ENCODE data around the gene PAGE2B. TPM values are rescaled to one million over a fixed set of nuclear protein-coding genes. Genes with fewer than 3 reads are reported as not detected.
"Not testable (repeated sequence)": the region's sequence is repeated elsewhere in the genome, so short reads cannot be mapped to it uniquely, and the experiment has no call there.

Gene PAGE2B
- total RNA-seq, 1 experiment from 2014 or later, result not detected

DNA sequence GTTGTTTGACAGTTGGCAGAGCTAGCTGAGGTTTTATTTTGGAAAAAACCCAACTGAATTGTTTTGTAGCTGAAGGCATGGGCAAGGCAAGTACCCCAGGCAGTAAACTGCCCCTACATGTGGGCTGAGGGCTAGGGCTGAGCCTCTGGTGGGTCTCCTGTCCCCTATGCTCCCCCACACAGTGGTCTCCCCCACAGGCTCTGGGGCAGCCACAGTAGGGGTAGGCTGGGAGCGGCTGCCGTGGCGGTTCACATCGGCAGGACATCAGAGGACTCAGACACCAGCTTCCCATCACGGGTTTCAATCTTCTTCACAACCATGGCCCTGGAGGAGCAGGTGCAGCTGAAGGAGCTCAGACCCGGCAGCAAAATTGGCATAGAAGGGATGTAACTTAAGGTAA lies 33.3 kb upstream of the PAGE2B start:
- Histone ChIP-seq H3K4me3 (ENCODE audit: low read depth, low read length) (no peak overlapping the region), H3K36me3 (ENCODE audit: control insufficient read depth, insufficient read depth, low read length) (no peaks in the 10 kb centered on the region), H3K4me1 (no peaks in the 10 kb centered on the region), H3K9me3 (no peaks in the 10 kb centered on the region), H3K27me3 (replicated peaks; ENCODE audit: control insufficient read depth, insufficient read depth, low read length) (no peaks in the 10 kb centered on the region)
- H3K27ac Mint-ChIP-seq (ENCODE audit: unreplicated experiment), result no peak overlapping the region
- ChIA-PET POLR2A (no interaction called here), CTCF (no interaction called here)
- intact Hi-C loops (cut with micrococcal nuclease; ENCODE audit: unreplicated experiment), result no loop called here
- BruUV-seq (replicated peaks), result no TSS peak
- no peaks in the 10 kb centered on the region for H3K9me3 Mint-ChIP-seq (ENCODE audit: unreplicated experiment)
- no peaks in the 10 kb centered on the region for H3K4me1 Mint-ChIP-seq (ENCODE audit: low read depth, unreplicated experiment)
- H3K4me3 Mint-ChIP-seq (ENCODE audit: unreplicated experiment), result no peak overlapping the region
- H3K36me3 Mint-ChIP-seq (ENCODE audit: insufficient read depth, unreplicated experiment), result no peaks in the 10 kb centered on the region
- no peaks in the 10 kb centered on the region for H3K27me3 Mint-ChIP-seq (ENCODE audit: insufficient read depth, unreplicated experiment)
- no peak for DNase-seq
- TF ChIP-seq CTCF (IDR thresholded peaks at IDR 0.05; ENCODE audit: insufficient read depth in 1 of 2, low read depth in 1 of 2, low read length in 1 of 2, severe bottlenecking in 1 of 2, unreplicated experiment in 1 of 2), result no peak

DNA sequence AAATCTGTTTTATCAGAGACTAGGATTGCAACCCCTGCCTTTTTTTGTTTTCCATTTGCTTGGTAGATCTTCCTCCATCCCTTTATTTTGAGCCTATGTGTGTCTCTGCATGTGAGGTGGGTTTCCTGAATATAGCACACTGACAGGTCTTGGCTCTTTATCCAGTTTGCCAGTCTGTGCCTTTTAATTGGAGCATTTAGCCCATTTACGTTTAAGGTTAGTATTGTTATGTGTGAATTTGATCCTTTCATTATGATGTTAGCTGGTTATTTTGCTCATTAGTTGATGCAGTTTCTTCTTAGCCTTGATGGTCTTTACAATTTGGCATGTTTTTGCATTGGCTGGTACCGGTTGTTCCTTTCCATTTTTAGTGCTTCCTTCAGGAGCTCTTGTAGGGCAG lies 24.2 kb upstream of the PAGE2B start:
- H3K27ac Mint-ChIP-seq (ENCODE audit: unreplicated experiment); H3K4me3 ChIP-seq (ENCODE audit: low read depth, low read length); H3K4me3 Mint-ChIP-seq (ENCODE audit: unreplicated experiment); H3K4me1 Mint-ChIP-seq (ENCODE audit: low read depth, unreplicated experiment); DNase-seq; BruUV-seq (replicated peaks); intact Hi-C loops (cut with micrococcal nuclease; ENCODE audit: unreplicated experiment); H3K36me3 ChIP-seq (ENCODE audit: control insufficient read depth, insufficient read depth, low read length); H3K4me1 ChIP-seq; H3K27me3 Mint-ChIP-seq (ENCODE audit: insufficient read depth, unreplicated experiment); H3K9me3 ChIP-seq; H3K36me3 Mint-ChIP-seq (ENCODE audit: insufficient read depth, unreplicated experiment); CTCF ChIA-PET; H3K9me3 Mint-ChIP-seq (ENCODE audit: unreplicated experiment); H3K27me3 ChIP-seq (replicated peaks; ENCODE audit: control insufficient read depth, insufficient read depth, low read length); POLR2A ChIA-PET: not testable (repeated sequence)

DNA sequence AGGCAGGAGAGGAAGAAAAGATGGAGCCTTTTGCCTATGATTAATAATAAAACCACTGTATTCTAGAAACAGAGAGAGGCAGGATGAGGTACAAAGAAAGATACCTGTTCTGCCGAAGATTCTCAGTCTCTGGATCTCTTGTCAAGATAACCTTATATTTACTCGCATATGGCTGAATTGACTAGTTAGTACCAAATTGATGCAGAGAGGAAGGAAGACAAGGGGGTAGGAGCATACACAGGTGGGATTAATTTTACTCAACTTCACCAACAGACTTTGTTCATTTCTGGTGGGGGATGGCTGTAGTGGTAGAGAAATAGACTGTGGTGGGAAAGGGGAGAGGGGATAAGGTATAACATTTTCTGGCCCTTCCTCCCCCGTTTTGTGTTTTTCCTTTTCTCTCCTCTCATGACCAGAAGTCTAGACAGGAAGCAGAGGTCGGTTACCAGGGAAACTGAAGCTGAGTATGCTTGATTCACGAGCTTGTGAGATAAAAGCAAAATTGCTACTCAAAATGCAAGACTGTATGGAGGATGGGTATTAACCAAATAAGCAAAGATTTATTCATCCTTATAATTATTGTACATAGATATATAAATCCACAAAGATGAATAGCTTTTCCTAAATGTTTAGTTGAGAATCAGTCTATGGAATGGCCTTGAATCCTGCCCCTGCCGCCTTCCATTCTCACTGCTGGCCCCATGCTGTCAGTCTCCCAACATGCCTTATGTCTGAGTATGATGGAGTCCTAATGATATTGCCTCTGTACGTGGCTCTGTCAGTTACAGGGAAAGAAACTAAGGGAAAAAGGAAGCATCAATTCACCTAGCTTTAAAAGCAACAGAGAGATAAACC lies 17.8 kb upstream of the PAGE2B start:
- Mint-ChIP-seq H3K36me3 (ENCODE audit: insufficient read depth, unreplicated experiment) (no peaks in the 10 kb centered on the region), H3K9me3 (ENCODE audit: unreplicated experiment) (no peaks in the 10 kb centered on the region), H3K4me3 (ENCODE audit: unreplicated experiment) (no peak overlapping the region), H3K4me1 (ENCODE audit: low read depth, unreplicated experiment) (no peaks in the 10 kb centered on the region), H3K27me3 (ENCODE audit: insufficient read depth, unreplicated experiment) (no peaks in the 10 kb centered on the region), H3K27ac (ENCODE audit: unreplicated experiment) (no peak overlapping the region)
- no peaks in the 10 kb centered on the region for H3K36me3 ChIP-seq (ENCODE audit: control insufficient read depth, insufficient read depth, low read length)
- no peak for DNase-seq
- no peak overlapping the region for H3K4me3 ChIP-seq (ENCODE audit: low read depth, low read length)
- POLR2A ChIA-PET, result no interaction called here
- intact Hi-C loops (cut with micrococcal nuclease; ENCODE audit: unreplicated experiment), result loop anchor here (5.0 kb wide), 1 partner anchor 415 kb away; no protein-coding TSS in a partner anchor
- no TSS peak for BruUV-seq (replicated peaks)
- no peaks in the 10 kb centered on the region for H3K9me3 ChIP-seq
- no peaks in the 10 kb centered on the region for H3K27me3 ChIP-seq (replicated peaks; ENCODE audit: control insufficient read depth, insufficient read depth, low read length)
- CTCF ChIA-PET, result interaction anchor here (0.5 to 0.9 kb wide), 2 partner anchors 165 to 307 kb away, joined by 3 to 4 read pairs; no protein-coding TSS in a partner anchor
- no peak for TF ChIP-seq CTCF (IDR thresholded peaks at IDR 0.05; ENCODE audit: insufficient read depth in 1 of 2, low read depth in 1 of 2, low read length in 1 of 2, severe bottlenecking in 1 of 2, unreplicated experiment in 1 of 2)
- H3K4me1 ChIP-seq, result no peaks in the 10 kb centered on the region
